GM12864 (cell line): Measurements from ENCODE around the gene NEU4.
"Not testable (repeated sequence)": the region's sequence is repeated elsewhere in the genome, so short reads cannot be mapped to it uniquely, and the experiment has no call there.

ENCODE experiments used
- DNase-seq: peaks from one replicate; pipeline ENCODE4 v3.0.0-alpha.2; 2011; ENCODE audit warnings: low read depth
- H3K4me3 ChIP-seq: 2 replicates; pipeline ENCODE4 v1.5.1; 2011; ENCODE audit warnings: mild to moderate bottlenecking, low read depth, low read length, control low read depth
- CTCF ChIP-seq: IDR thresholded peaks from 2 replicates; pipeline ENCODE4 v1.5.1; 2011; ENCODE audit warnings: low read depth, mild to moderate bottlenecking, moderate library complexity, low read length, control low read depth, inconsistent platforms; ENCODE audit errors: missing control alignments

Gene NEU4

DNA sequence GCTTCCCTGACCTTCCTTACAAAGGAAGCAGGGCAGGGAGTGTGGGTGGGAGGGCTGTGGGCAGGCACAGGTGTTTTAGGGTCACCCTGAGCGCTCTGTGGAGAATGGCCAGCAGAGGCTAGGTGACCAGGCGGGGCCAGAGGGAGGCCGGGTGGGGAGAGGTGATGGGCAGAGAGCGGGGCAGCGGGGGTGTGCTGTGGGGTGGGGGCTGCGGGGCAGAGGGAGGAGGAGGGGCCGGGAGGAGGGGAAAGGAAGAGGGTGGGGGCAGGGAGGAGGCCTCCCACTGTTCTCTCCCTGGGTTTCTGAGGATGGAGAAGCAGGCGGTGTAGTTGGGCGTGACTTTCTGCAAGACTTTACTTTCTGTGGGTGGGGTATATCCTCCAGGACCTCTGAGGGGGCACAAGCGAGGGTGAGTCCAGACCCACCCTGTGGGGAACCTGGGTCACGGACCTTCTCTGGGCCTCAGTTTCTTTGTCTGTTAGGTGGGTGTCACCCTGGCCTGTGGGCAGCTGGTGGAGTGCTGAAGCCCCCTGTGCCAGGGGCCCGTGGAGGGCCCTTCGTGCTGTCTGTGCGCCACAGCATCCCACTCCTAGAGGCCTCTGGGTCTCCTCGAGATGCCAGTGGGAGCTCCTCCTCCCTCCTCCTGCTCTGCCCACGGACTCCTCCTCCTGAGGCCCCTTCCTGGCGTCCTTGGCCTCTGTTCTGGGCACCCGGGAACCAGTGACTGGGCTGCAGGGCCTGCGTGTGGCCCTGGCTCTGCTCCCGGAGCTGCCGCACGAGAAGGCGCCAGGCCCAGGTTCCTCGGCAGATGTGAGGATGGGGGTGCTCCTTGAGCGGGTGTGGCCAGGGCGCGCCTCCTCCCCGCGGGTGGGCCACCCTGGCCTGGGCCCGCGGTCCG lies 6.3 kb upstream of the NEU4 start:
- no peak for TF ChIP-seq CTCF
- H3K4me3 ChIP-seq, result peak overlapping the region; percentile 65; the same call in 1 of the 2 replicates

GRCh38 chr2:241803387-241804325 lies 5.3 kb upstream of the NEU4 start:
- DNase-seq, result no peak
- H3K4me3 ChIP-seq, result peak overlapping the region; percentile 65
- no peak for TF ChIP-seq CTCF

More for the DNA sequence above, 6.3 kb upstream of the NEU4 start:
- DNase-seq, result no peak

- TF ChIP-seq CTCF, result peak; percentile 58
- no peak for DNase-seq
- H3K4me3 ChIP-seq, result peak overlapping the region; percentile 65
Measured at GRCh38 chr2:241804326-241805229, 4.4 kb upstream of the NEU4 start.

DNA sequence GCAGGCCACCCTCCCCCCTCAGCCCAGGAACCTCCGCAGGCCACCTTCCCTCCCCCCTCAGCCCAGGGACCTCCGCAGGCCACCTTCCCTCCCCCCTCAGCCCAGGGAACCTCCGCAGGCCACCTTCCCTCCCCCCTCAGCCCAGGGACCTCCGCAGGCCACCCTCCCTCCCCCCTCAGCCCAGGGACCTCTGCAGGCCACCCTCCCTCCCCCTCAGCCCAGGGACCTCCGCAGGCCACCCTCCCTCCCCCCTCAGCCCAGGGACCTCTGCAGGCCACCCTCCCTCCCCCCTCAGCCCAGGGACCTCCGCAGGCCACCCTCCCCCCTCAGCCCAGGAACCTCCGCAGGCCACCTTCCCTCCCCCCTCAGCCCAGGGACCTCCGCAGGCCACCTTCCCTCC lies 2.8 kb upstream of the NEU4 start:
- not testable (repeated sequence) for DNase-seq, H3K4me3 ChIP-seq

DNA sequence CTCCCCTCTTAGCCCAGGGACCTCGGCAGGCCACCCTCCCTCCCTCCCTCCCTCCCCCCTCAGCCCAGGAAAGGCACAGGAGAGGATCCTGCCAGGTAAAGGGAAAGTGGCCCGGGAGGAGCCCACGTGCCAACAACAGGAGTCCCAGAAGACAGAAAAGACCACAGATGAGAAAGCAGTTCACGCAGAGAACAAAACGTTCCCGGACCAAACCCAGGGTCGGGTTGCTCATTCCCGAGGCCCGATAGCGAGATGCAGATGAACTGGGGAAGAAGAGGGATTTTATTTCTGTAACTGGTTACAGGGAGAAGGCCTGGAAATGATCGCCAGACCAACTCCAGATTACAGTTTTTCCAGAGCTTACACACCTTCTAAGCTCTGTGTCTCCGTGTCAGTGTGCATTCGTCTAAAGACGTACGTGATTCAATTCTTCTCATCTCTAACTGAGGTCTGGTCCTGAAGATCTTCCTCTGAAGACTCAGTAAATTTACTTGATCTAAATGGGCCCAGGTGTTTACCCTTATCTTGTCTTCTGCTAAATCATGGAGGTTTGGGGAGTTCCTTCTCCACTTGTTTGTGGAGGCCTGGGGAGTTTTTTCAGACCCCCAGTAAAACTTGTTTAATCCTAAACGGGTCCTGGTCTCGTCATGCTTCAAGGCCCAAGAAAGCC lies 807 bp upstream of the NEU4 start:
- DNase-seq, result no peak
- no peak overlapping the region for H3K4me3 ChIP-seq
- no peak for TF ChIP-seq CTCF

DNA sequence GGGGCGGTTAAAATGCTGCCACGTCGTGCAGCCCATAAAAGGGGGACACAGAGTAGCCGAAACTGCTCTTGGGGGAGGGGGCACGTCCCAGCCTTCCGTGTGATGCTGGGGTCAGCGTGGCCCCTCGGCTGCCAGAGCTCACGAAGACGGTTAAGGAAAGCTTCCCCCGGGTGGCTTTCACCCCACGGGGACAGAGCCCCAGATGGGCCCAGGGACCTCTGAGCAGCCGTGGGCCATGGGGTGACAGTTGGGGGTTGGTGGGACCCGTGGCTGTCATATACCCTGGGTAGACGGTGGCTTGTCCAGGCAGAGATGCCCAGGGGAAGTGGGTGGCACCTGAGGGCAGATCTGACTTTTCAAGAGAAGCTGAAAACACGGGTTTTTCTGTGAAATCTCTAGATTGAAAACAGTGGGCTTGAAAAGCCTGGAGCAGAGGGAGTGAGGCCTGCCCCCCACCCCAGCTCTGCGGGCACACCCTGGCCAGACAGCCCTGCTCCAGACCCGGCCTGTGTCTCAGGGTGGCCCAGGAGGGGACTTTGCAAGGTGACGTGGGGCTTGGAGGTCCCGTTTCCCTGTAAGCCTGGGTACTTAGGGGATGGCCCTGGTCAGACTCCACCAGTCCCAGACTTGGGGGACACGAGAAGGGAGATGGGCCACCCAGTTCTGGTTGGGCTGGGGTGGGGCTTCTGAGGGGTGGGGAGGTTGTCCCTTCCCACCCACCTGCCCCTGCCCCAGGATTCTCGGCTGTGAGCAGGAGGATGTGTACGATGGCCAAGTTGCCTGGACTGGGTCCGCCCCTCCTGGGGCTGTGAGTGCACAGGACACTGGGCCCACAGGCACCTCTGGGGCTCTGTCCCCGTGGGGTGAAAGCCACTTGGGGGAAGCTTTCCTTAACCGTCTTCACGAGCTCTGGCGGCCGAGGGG lies 652 bp downstream of the NEU4 start:
- DNase-seq, result no peak
- TF ChIP-seq CTCF, result no peak
- H3K4me3 ChIP-seq, result no peak overlapping the region
